SU-DHL-6 (cell line): ENCODE results near the gene PCARE.

ENCODE experiments used
- H2AFZ ChIP-seq: fragments of 200-600 bp; sonication (generic); 2 replicates; pipeline ENCODE4 v1.6.1; 2014; ENCODE audit warnings: low read depth, mild to moderate bottlenecking, moderate library complexity, mixed read lengths, antibody characterized with exemption, low read length; ENCODE audit not compliant: severe bottlenecking
- H3F3A ChIP-seq: fragments of 200-600 bp; shearing (Covaris generic); 2 replicates; pipeline ENCODE4 v1.6.0; 2016; ENCODE audit warnings: antibody characterized with exemption, mild to moderate bottlenecking; ENCODE audit not compliant: insufficient read depth
- H3K27ac ChIP-seq: fragments of 200-600 bp; sonication (generic); 2 replicates; pipeline ENCODE4 v1.5.1; 2016; ENCODE audit warnings: low read depth, mild to moderate bottlenecking, low read length, moderate library complexity, mixed read lengths
- H3K27me3 ChIP-seq: fragments of 200-600 bp; sonication (generic), shearing (Covaris generic); 2 replicates; pipeline ENCODE4 v1.6.0; 2014; ENCODE audit warnings: mild to moderate bottlenecking, low read length
- H3K36me3 ChIP-seq: fragments of 200-600 bp; sonication (generic); 2 replicates; pipeline ENCODE4 v1.6.1; 2014; ENCODE audit warnings: mild to moderate bottlenecking, low read length, mixed read lengths
- H3K4me2 ChIP-seq: fragments of 300-600, 200-600 bp; shearing (Covaris generic), sonication (generic); 2 replicates; pipeline ENCODE4 v1.6.0; 2014; ENCODE audit warnings: low read length, low read depth, mild to moderate bottlenecking; ENCODE audit not compliant: poor library complexity, severe bottlenecking
- H3K4me3 ChIP-seq: fragments of 200-600 bp; sonication (generic); 2 replicates; pipeline ENCODE4 v1.5.1; 2014; ENCODE audit warnings: antibody characterized with exemption, low read length, mild to moderate bottlenecking, mixed read lengths; ENCODE audit not compliant: insufficient read depth, poor library complexity, severe bottlenecking
- H3K79me2 ChIP-seq: fragments of 200-600 bp; sonication (generic); 2 replicates; pipeline ENCODE4 v1.6.1; 2014; ENCODE audit warnings: mild to moderate bottlenecking, low read length, moderate library complexity; ENCODE audit not compliant: insufficient read depth
- H3K9ac ChIP-seq: fragments of 200-600 bp; sonication (generic); 2 replicates; pipeline ENCODE4 v1.7.0; 2014; ENCODE audit warnings: mild to moderate bottlenecking, low read length
- H3K9me2 ChIP-seq: fragments of 200-600 bp; sonication (generic); replicated peaks from 2 replicates; pipeline ENCODE4 v1.6.1; 2014; ENCODE audit warnings: low read length; ENCODE audit not compliant: insufficient read depth
- H3K9me3 ChIP-seq: fragments of 200-600 bp; sonication (generic); 2 replicates; pipeline ENCODE4 v1.6.1; 2014; ENCODE audit warnings: low read length, mixed read lengths; ENCODE audit not compliant: insufficient read depth
- H4K20me1 ChIP-seq: fragments of 200-600 bp; sonication (generic); 2 replicates; pipeline ENCODE4 v1.6.1; 2014; ENCODE audit warnings: low read depth, mild to moderate bottlenecking, antibody characterized with exemption, low read length, moderate library complexity, mixed read lengths
- CTCF ChIP-seq: fragments of 200-600 bp; sonication (generic); IDR thresholded peaks from one replicate; pipeline ENCODE4 v1.5.1; 2017; ENCODE audit warnings: antibody characterized with exemption, mild to moderate bottlenecking, low read length, moderate library complexity; ENCODE audit not compliant: insufficient read depth, poor library complexity, severe bottlenecking
- EZH2phosphoT487 ChIP-seq: fragments of 200-600 bp; sonication (generic), shearing (Covaris generic); conservative IDR thresholded peaks from 2 replicates; pipeline ENCODE4 v1.6.1; 2018; ENCODE audit warnings: mild to moderate bottlenecking, antibody characterized with exemption, low read length, moderate library complexity, mixed read lengths

The PCARE gene

DNA sequence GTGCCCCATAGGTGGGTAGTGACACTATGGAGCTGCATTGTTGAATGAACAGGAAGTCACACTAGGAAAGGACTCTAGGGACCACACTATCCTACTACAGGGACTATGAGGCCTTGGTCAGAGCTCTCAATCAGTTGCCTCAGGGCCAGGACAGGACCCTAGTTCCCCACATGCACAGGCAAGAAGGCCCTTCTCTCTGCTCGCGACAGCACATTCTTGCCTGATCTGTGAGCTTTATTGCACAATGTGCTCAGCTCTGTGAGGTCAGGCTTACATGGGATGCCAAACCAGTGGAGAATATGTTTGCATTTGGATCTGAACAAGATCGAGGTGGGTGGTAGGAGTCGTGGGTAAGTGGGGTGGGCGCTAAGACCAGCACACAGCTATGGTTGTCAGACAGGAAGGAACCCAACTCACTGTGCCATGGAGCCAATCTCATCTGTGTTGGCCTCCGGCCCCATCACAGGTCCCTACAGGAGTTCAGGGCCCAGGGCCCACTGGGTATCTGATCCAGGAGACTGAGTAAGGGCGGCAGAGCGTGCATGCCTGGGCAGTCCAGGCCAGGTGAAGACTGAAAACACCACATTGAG is 8.0 kb downstream of the PCARE start:
- H3K9me3 ChIP-seq, result no peaks in the 10 kb centered on the region
- no peak overlapping the region for H3K4me3 ChIP-seq
- H2AFZ ChIP-seq, result no peak overlapping the region
- H3K27ac ChIP-seq, result no peak overlapping the region
- no peaks in the 10 kb centered on the region for H3K36me3 ChIP-seq
- H3K27me3 ChIP-seq, result no peaks in the 10 kb centered on the region
- H4K20me1 ChIP-seq, result no peaks in the 10 kb centered on the region
- H3K79me2 ChIP-seq, result no peaks in the 10 kb centered on the region
- H3K9ac ChIP-seq, result no peak overlapping the region
- H3K4me2 ChIP-seq, result no peak overlapping the region
- no peaks in the 10 kb centered on the region for H3K9me2 ChIP-seq
- TF ChIP-seq CTCF, result no peak
- no peak for TF ChIP-seq EZH2phosphoT487
- H3F3A ChIP-seq, result no peaks in the 10 kb centered on the region

GRCh38 chr2:29065068-29065811 is 9.1 kb downstream of the PCARE start:
- H3F3A ChIP-seq, result no peaks in the 10 kb centered on the region
- H3K4me2 ChIP-seq, result no peak overlapping the region
- H4K20me1 ChIP-seq, result no peaks in the 10 kb centered on the region
- no peak overlapping the region for H3K27ac ChIP-seq
- no peak overlapping the region for H3K4me3 ChIP-seq
- H3K9me2 ChIP-seq, result no peaks in the 10 kb centered on the region
- H3K9ac ChIP-seq, result no peak overlapping the region
- TF ChIP-seq EZH2phosphoT487 (no peak), CTCF (no peak)
- no peaks in the 10 kb centered on the region for H3K9me3 ChIP-seq
- H3K36me3 ChIP-seq, result no peaks in the 10 kb centered on the region
- no peak overlapping the region for H2AFZ ChIP-seq
- H3K27me3 ChIP-seq, result no peaks in the 10 kb centered on the region
- no peaks in the 10 kb centered on the region for H3K79me2 ChIP-seq

DNA sequence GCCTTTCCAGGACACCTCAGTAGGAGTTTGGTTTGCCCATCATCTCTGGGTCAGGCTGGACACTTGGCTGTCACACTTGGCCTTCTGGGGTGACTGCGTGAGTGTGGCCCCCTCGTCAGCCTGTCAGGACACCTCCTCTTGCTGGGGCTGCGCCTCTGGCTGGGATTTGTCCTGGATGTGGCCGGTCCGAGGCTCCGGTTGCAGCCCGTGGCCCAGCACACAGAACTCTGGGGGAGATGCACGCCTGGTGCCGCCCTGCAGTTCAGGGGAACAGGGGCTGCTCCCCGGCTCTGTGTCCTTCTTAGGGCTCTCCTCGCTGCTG is 9.6 kb downstream of the PCARE start:
- Histone ChIP-seq H2AFZ (no peak overlapping the region), H3K4me2 (no peak overlapping the region), H3K9me2 (no peaks in the 10 kb centered on the region), H3K79me2 (no peaks in the 10 kb centered on the region), H4K20me1 (no peaks in the 10 kb centered on the region), H3K27ac (no peak overlapping the region), H3F3A (no peaks in the 10 kb centered on the region), H3K9ac (no peak overlapping the region), H3K36me3 (no peaks in the 10 kb centered on the region), H3K9me3 (no peaks in the 10 kb centered on the region), H3K27me3 (no peaks in the 10 kb centered on the region), H3K4me3 (no peak overlapping the region)
- no peak for TF ChIP-seq EZH2phosphoT487
- no peak for TF ChIP-seq CTCF
